Posterior cingulate gyrus (tissue), 11 donors: ENCODE data around the gene TBC1D17.

Source experiments
- DNase-seq, 10 donors: peaks; one replicate each; pipeline versions ENCODE4 v3.0.0 to v3.0.0-alpha.2; 2020 to 2021; ENCODE audit warnings: mixed read lengths in 3 of 10
- intact Hi-C: fragments of 100-400 bp; cut with DNase I; formaldehyde crosslinking; loops from one replicate; pipeline ENCODE4 v1.15.1; 2023

TBC1D17 gene

GRCh38 chr19:49859682-49860335, 17.7 kb upstream of the TBC1D17 start:
- DNase-seq: no peak
- intact Hi-C loops: no loop called here

DNA sequence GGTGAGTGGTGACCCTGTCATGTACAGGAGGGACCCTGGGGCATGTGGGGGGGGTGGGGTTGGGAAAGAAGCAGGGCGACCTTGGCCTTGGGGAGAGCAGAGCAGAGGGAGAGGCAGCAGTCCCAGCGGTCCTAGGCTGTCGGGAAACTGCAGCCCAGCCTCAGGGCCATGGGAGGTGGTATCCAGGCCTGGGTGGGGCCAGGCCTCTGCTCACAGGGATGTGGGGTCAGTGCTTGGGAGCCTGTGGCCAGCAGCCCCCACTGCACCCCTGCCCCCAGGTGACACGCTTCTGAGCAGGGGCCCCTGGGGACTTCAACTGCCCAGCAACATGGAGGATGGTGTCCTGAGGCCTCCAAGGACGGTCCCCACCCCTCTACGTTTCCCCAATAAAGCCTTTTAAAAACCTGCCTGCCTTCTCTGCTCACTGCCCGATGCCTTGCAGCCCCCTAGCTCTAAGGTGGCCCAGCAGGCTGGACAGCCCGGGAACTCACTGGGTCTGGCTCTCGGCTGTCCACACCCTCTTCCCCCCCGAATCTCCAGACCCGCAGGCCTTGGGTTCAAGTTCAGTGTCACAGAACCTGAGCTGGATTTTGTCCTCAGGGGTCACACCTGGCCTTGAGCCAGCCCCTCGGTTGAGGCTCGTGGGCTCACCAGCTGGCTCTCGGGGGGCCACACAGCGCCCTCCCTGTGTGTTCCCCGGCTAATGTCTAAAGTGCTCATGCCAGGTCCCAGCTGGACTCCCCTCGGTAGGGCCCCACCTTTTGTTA, 17.0 kb upstream of the TBC1D17 start:
- intact Hi-C loops: no loop called here
- no peak for DNase-seq

- DNase-seq: peak in 1 of 10 donors; percentile 89
- intact Hi-C loops: no loop called here
Measured at GRCh38 chr19:49861107-49861506, 16.4 kb upstream of the TBC1D17 start.

- no peak for DNase-seq
- intact Hi-C loops: no loop called here
Measured at GRCh38 chr19:49861541-49862378, 15.7 kb upstream of the TBC1D17 start.

DNA sequence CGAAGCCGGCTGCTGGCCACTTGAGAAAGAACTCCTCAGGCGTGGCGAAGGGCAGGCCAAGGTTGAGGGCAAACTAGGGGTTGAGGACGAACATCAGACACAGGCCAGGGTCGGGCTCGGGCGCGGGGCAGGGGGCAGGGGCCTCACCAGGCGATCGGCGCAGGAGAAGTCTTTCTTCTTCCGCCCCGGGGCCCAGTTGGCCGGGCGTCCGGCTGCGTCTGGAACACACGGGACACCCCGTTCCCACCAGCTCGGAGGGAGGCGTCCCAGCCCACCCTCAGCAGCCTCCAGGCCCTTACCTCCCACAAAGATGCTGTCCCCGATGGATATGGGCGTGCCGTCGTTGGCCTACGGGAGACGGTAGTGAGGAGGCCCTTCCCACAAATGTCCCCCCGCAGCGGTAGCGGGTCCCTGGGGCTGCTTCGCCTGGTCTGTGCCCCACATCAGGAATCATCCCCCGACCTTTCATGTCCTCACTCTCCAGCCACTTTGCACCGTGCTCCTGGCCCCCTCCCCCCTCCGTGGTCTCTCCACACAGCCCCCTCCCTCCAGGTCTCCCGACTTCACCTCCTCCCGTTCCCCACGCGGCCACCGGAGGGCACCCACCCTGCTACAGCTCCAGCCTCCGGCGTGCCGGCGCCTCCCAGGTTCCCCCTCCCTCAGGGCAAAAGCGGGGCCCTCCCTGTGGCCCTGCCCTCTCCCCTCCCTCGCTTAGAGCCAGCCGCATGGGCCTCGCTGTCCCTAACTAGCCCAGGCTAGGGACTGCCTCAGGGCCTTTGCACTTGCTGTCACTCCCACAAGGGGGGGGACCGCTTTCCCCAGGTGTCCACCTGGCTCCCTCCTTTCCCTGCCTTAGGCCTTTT, 14.9 kb upstream of the TBC1D17 start:
- intact Hi-C loops: no loop called here
- DNase-seq: no peak

GRCh38 chr19:49863254-49863934, 14.1 kb upstream of the TBC1D17 start:
- no peak for DNase-seq
- intact Hi-C loops: no loop called here

DNA sequence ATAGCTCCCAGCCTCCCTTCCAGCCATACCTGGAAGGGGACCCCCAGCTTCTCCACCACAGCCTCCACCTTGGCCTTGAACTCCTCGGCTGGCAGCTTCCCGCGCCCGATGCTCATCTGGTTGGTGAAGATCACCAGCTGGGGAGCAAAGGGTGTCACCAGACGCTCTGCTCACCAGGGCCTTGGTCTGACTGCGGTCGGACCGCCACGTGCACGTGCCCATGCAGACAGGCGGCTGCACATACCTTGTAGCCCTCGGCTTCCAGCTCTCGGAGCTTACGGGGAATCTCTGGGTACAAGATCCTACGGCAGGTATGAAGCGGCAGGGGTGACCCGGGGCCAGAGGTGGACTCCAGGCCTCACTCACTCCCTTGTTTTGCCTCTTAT, 13.6 kb upstream of the TBC1D17 start:
- DNase-seq: no peak
- intact Hi-C loops: no loop called here

- intact Hi-C loops: no loop called here
- DNase-seq: no peak
Measured at GRCh38 chr19:49864890-49865289, 12.6 kb upstream of the TBC1D17 start.

GRCh38 chr19:49866933-49867782, 10.3 kb upstream of the TBC1D17 start, which contains the start of gene PNKP:
TSS of gene PNKP (minus strand) at chr19:49867576. CDS start at chr19:49867204, 372 bp downstream.
- DNase-seq: peak; percentile 81 to 98 (median 92)
- intact Hi-C loops: no loop called here

GRCh38 chr19:49869009-49869483, 8.5 kb upstream of the TBC1D17 start:
- intact Hi-C loops: no loop called here
- DNase-seq: no peak

GRCh38 chr19:49869484-49870308, 7.8 kb upstream of the TBC1D17 start:
- intact Hi-C loops: loop anchor here (10.0 kb wide), 1 partner anchor 375 kb away; the partner anchor contains the start of gene RPS11
- DNase-seq: peak; percentile 95 to 100 (median 97)

DNA sequence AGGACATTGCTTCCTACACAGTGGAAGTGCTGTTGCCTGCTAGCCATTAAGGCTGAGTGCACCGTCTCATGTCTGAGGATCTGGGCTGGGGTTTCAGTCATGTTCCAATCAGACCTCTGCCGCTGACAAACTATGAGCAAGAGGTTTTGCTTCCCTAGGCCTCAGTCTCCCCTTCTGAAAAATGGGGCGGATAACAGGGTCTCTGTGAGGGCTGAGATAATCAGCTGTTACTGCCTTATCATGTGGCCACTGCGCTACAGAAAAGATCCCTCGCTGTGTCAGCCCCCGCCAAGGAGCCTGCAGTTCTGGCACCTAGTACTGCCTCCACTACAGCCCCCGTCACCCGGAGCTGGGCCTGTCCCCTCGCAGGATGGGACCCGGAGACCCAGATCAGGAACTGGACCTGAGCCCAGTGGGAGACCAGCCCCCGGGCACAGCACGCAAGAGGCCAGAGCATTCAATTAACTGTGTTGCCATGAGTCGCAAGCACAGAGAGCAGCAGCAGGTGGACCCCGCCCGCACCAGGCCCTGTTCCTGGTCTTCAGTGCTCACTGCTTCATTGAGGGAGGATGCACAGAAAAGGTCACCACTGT, 7.1 kb upstream of the TBC1D17 start:
- intact Hi-C loops: loop anchor here (10.0 kb wide), 1 partner anchor 376 kb away; the partner anchor contains the start of gene RPS11
- peak in 1 of 10 donors; percentile 77 for DNase-seq

DNA sequence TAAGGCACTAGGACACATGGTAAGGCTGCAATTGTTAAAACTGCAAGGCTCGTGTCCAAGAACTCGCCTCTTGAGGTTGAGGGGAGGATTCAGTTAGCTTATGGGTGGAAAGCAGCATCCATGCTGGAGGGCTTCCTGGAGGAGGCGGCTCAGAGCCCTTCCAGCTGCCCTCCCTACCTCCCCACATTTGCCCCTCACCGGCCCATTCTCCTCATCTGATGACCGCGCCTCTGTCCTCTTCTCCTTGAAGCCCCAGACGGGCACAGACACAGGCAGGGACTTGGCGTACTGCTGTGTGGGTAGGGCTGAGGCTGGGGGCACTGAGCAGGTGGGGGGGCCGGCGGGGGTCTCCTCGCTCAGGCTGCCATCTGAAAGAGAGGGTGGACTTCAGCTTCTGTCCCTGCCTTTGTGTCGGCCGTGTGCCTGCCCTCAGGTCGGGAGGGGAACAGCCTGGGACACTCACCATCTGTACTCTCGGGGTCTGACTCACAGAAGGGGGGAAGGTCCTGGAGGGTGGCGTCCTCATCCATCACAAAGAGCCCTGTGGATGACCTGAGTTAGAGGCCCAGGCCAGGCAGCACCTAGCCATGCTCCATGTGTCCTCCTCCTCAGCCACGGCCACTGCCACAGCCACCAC, 6.0 kb upstream of the TBC1D17 start:
- intact Hi-C loops: loop anchor here (10.0 kb wide), 1 partner anchor 377 kb away; the partner anchor contains the start of gene RPS11
- no peak for DNase-seq

DNA sequence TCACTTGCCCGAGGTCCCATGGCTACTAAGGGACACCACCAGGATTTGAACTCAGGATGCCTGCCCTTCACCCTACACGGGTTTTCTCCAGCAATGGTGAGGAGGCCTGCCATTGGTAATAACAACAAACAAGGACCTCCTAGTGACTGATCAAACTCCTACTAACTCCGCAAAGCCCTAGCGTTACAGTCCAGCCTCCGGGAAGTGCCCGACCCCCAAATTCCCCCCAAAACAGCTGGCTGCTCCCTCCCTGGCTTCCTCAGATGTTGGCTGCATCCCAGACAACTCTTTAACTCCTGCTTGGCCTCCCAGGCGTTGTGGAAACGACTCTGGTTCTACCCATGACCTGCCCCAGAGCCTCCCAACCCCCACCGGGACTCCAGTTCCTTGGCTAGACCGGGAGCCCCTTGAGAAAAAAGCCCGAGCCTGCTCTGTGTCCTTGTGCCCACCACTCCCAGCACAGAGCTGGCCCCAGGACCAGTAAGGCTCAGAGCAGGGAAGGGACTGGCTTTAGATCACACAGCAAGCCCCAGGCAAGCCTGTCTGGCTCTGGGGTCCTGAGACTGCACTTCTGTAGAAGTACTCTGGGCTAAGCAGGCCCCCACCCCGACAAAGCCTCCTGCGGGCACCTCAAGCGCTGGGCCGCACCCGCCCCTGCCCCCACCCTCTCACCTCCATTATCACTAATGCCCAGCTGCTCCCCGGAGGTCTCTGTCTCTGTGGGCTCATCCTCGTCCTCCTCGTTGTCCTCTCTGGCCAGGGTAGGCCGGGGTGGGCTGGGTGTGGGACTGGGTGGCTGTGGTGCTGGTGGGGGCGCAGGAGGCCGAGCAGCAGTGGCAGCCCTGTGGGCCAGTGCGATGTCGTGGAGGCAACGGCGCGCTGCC, 5.0 kb upstream of the TBC1D17 start:
- intact Hi-C loops: loop anchor here (10.0 kb wide), 1 partner anchor 378 kb away; the partner anchor contains the start of gene RPS11

GRCh38 chr19:49873129-49873521, 4.4 kb upstream of the TBC1D17 start:
- intact Hi-C loops: loop anchor here (10.0 kb wide), 1 partner anchor 378 kb away; the partner anchor contains the start of gene RPS11
- no peak for DNase-seq

More for the DNA sequence above, 5.0 kb upstream of the TBC1D17 start:
- no peak for DNase-seq
